ENCODE results near the gene EPO.

GRCh38 chr7:100753750-100754149, 33.5 kb downstream of the EPO start:
- TF ChIP-seq POLR2AphosphoS5 (IDR thresholded peaks at IDR 0.05; ENCODE audit: low read depth, low read length) (no peak), CTCF (IDR thresholded peaks at IDR 0.05) (no peak)

Measured in Panc1 (cell line).